DMS53 treated with DMSO at 0.1 percent for 48 hours (cell line): Measurements from ENCODE around the gene CERS5.

Experiments
- DNase-seq: peaks from one replicate; lab custom pipeline; 2025; ENCODE audit not compliant: unreplicated experiment; lab: John Stamatoyannopoulos, UW

CERS5 gene

GRCh38 chr12:50142993-50143392, 24.2 kb downstream of the CERS5 start:
- no peak for DNase-seq

GRCh38 chr12:50132505-50133135, 34.5 kb downstream of the CERS5 start:
- peak; percentile 29 for DNase-seq

- no peak for DNase-seq
Measured at GRCh38 chr12:50129290-50129689, 37.9 kb downstream of the CERS5 start.

- DNase-seq, result no peak
Measured at GRCh38 chr12:50127546-50127945, 39.6 kb downstream of the CERS5 start.

- DNase-seq, result no peak
Measured at GRCh38 chr12:50123203-50123602, 44.0 kb downstream of the CERS5 start.

- DNase-seq, result no peak
Measured at GRCh38 chr12:50121641-50122040, 45.5 kb downstream of the CERS5 start.

GRCh38 chr12:50120953-50121352, 46.2 kb downstream of the CERS5 start:
- DNase-seq, result no peak

- no peak for DNase-seq
Measured at GRCh38 chr12:50120521-50120920, 46.6 kb downstream of the CERS5 start.

- no peak for DNase-seq
Measured at GRCh38 chr12:50119387-50119786, 47.8 kb downstream of the CERS5 start.

GRCh38 chr12:50117057-50117622, 50.0 kb downstream of the CERS5 start:
- no peak for DNase-seq

- no peak for DNase-seq
Measured at GRCh38 chr12:50112456-50113218, 54.5 kb downstream of the CERS5 start.

- DNase-seq, result peak; percentile 98
Measured at GRCh38 chr12:50111693-50112455, 55.3 kb downstream of the CERS5 start, which contains the start of gene COX14. TSS of gene COX14 (plus strand) at chr12:50112236. CDS start at chr12:50120044, 7,808 bp downstream.

- DNase-seq, result no peak
Measured at GRCh38 chr12:50111395-50111692, 55.8 kb downstream of the CERS5 start.

GRCh38 chr12:50110762-50111351, 56.3 kb downstream of the CERS5 start:
- DNase-seq, result peak; percentile 84

GRCh38 chr12:50110127-50110761, 56.9 kb downstream of the CERS5 start:
- no peak for DNase-seq

GRCh38 chr12:50109319-50109718, 57.9 kb downstream of the CERS5 start:
- DNase-seq, result no peak

GRCh38 chr12:50107416-50108268, 59.5 kb downstream of the CERS5 start:
- DNase-seq, result no peak

GRCh38 chr12:50106907-50107306, 60.3 kb downstream of the CERS5 start:
- no peak for DNase-seq

- DNase-seq, result no peak
Measured at GRCh38 chr12:50105913-50106450, 61.2 kb downstream of the CERS5 start.
